Fibroblast of mammary gland (primary cell): ENCODE data around the gene ZCCHC9.

Experiments
- DNase-seq: peaks from one replicate; pipeline ENCODE4 v3.0.0-alpha.2; 2010; ENCODE audit warnings: low read depth
- H3K4me3 ChIP-seq: 2 replicates; pipeline ENCODE4 v1.5.1; 2011; ENCODE audit warnings: low read depth, mild to moderate bottlenecking, low read length, moderate library complexity; ENCODE audit not compliant: control insufficient read depth
- TF ChIP-seq, protein P1 (sequence below): conservative IDR thresholded peaks from 2 replicates; pipeline ENCODE4 v1.5.1; 2011; ENCODE audit warnings: low read depth, low read length, inconsistent platforms; ENCODE audit not compliant: control insufficient read depth, insufficient read depth

The ZCCHC9 gene

DNA sequence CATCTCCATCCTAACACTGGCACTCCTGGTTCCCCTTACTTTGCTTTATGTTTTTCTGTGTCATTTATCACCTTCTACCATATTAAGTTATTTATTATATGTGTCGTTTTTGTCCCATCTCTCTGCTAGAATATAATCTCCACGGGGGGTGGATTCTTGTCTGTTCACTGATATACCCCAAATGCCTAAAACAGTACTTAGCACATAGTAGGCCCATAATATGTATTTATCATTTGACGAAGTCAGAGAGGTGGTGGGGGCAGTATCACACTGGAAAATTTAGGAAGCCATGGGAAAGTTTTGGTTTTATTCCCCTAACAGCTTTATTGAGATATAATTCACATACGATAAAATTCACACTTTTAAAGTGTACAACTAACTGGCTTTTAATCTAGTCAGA lies 14.4 kb downstream of the ZCCHC9 start:
- no peak for DNase-seq
- no peak overlapping the region for H3K4me3 ChIP-seq
- TF ChIP-seq, protein P1, sequence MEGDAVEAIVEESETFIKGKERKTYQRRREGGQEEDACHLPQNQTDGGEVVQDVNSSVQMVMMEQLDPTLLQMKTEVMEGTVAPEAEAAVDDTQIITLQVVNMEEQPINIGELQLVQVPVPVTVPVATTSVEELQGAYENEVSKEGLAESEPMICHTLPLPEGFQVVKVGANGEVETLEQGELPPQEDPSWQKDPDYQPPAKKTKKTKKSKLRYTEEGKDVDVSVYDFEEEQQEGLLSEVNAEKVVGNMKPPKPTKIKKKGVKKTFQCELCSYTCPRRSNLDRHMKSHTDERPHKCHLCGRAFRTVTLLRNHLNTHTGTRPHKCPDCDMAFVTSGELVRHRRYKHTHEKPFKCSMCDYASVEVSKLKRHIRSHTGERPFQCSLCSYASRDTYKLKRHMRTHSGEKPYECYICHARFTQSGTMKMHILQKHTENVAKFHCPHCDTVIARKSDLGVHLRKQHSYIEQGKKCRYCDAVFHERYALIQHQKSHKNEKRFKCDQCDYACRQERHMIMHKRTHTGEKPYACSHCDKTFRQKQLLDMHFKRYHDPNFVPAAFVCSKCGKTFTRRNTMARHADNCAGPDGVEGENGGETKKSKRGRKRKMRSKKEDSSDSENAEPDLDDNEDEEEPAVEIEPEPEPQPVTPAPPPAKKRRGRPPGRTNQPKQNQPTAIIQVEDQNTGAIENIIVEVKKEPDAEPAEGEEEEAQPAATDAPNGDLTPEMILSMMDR, result no peak

DNA sequence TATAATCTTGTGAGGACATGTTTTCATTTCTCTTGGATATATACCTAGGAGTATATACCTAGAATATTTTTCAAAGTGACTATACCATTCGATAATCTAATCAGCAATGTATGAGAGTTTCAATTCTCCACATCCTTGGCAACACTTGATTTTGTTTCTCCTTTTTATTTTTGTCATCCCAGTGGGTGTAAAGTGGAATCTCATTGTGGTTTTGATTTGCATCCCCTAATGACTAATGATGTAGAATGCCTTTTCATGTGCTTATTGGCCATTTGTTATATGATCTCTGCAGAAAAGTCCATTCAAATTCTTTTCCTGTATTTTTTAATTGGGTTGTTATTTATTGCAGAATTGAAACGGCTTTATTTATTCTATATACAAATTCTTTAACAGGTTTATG lies 15.2 kb downstream of the ZCCHC9 start:
- H3K4me3 ChIP-seq, result no peak overlapping the region
- TF ChIP-seq, protein P1, result no peak
- no peak for DNase-seq

DNA sequence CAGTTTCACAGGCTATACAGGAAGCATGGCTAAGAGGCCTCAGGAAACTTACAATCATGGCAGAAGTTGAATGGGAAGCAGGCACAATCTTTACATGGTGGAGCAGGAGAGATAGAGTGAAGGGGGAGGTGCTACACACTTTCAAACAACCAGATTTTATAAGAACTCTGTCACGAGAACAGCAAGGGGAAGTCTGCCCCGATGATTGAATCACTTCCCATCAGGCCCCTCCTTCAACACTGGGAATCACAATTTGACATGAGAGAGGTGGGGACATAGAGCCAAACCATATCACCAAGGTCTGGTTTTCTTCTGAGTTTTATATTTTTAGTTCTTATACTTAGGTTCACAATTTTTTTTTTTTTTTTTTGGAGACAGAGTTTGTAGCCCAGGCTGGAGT lies 16.1 kb downstream of the ZCCHC9 start:
- TF ChIP-seq, protein P1, result no peak
- no peak overlapping the region for H3K4me3 ChIP-seq
- DNase-seq, result no peak

DNA sequence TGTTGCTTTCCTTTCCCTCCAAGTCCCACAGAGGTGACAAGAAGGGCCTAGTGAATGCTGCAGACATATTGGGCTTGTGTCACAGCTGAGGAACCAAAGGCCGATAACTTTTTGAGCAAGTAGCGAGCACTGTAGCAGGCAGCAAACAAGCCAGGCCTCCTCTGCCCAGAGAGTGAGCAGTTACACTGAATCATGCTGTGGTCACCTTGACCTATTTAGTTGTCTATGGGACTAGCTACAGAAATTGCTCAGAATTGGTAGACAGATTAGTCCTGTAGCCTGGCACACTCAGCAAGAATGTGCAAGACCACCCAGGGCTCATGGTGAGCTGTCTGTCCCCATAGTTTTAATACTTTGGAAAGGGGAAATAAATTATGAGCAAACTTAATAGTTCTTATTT lies 25.2 kb downstream of the ZCCHC9 start:
- TF ChIP-seq, protein P1, result no peak
- H3K4me3 ChIP-seq, result no peak overlapping the region
- no peak for DNase-seq

DNA sequence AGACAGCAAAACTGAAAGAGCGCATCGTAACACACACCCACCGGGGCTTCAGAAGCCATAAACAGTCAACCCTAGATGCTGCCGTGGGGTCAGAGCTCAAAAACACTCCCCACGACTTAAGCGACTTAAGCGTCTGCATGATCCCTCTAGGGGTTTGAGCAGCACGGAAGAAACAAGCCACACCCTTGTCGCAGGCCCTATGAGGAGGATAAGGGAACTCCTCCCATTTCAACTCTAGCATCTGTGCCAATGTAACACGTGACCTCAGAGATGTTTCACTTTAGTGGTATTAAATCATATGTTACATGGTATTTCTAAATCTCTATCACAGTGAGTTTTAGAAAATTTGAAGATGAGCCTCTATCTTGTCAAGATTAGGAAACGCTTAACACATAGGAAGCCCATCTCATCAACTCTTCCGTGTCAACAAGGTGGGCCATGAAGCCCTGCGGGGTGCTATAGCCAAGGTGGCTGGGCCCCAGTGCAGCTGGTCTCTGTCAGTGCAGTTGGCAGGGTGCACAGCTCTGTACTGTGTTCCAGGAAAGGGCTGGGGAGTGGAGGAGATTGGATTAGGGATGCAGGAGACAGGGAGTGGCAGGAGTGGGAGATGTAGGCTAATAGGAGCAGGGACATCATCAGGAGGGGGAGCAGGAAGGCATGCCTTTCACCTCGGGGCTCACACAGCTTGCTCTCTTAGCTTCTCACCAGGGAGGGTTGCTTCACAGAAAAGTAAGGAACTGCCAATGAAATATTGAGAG lies 33.1 kb downstream of the ZCCHC9 start:
- H3K4me3 ChIP-seq, result peak overlapping the region; percentile 30
- TF ChIP-seq, protein P1, result no peak
- peak; percentile 42 for DNase-seq

DNA sequence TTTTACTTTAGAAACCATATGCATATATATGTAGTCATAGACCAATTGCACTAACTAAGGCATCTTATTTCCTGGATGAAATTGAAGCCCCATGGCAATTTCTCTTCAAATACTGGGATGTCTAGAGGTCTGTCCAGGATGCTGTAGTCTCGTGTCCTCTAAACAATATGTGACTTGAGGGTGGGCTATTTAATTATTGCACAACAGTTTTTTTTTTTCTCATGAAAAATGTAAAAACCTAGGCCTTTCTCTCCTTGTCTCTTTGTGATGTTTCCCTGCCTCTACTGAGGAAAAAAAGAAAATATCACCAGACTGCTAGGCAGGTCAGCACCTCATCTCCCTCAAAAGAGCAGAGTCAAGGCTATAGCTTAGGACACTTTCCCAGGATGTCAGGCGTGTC lies 34.6 kb downstream of the ZCCHC9 start:
- DNase-seq, result no peak
- TF ChIP-seq, protein P1, result no peak
- H3K4me3 ChIP-seq, result no peak overlapping the region

DNA sequence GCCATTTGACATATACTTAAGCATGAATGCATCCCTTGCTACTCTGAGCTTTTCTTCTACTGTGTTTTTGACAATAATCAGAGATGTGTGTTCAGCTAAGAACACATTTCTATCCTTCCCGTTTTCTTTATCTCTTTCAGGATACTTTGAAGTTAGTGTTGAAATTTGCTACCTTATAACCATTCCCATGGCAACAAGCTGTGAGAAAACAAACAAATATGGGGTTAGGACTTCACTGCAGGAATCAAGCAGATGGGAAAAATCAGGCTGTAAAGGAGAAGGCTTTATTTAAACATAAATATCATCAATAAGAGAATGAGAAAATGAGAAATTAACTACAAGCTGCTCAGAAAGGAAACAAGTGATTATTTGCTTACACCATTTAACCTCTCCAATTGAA lies 35.2 kb downstream of the ZCCHC9 start:
- no peak for DNase-seq
- H3K4me3 ChIP-seq, result no peak overlapping the region
- TF ChIP-seq, protein P1, result no peak
